Stimulated activated CD4-positive, alpha-beta T cell treated with anti-CD3 and anti-CD28 coated beads, Interleukin-1b, Interleukin-23, amount 100 ng/mL, for 48 hours (primary cell): Measurements from ENCODE around the gene CHAT.
"Not testable (repeated sequence)": the region's sequence is repeated elsewhere in the genome, so short reads cannot be mapped to it uniquely, and the experiment has no call there.

Experiments used
- DNase-seq: peaks from one replicate; pipeline ENCODE4 v3.0.0-alpha.2; 2020

CHAT gene

GRCh38 chr10:49654036-49654693 is 40.3 kb downstream of the CHAT start:
- DNase-seq: no peak

DNA sequence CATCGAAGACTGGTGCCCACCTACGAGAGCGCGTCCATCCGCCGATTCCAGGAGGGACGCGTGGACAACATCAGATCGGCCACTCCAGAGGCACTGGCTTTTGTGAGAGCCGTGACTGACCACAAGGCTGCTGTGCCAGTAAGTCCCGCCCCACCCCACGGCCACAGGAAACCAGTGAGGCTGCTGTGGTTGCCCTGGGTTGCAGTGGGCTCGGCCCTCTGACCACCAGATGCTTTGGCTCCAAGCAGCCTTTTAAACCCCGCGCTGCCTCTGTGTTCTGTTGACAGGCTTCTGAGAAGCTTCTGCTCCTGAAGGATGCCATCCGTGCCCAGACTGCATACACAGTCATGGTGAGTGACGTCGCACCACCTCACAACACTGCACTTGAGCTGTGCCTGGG is 41.3 kb downstream of the CHAT start:
- no peak for DNase-seq

GRCh38 chr10:49656845-49657493 is 43.1 kb downstream of the CHAT start:
- DNase-seq: no peak

DNA sequence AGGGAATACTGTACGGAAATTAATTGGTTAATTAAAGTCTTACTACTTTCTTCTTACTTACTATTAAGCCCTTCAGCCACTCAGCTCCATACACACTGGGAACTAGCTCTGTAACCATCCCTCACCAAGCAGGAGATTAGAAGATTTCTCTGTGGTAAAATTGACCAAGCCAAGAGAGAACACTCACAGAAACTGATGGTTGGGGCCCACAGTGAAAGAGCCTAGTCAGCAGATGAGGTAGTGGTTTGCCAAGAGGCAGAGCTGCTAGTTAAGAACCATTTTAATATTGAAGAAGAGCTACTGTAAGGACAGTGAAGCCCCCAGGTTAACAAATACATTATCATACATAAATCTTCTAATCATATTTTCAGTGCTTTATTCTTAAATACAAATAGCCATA is 43.8 kb downstream of the CHAT start:
- no peak for DNase-seq

DNA sequence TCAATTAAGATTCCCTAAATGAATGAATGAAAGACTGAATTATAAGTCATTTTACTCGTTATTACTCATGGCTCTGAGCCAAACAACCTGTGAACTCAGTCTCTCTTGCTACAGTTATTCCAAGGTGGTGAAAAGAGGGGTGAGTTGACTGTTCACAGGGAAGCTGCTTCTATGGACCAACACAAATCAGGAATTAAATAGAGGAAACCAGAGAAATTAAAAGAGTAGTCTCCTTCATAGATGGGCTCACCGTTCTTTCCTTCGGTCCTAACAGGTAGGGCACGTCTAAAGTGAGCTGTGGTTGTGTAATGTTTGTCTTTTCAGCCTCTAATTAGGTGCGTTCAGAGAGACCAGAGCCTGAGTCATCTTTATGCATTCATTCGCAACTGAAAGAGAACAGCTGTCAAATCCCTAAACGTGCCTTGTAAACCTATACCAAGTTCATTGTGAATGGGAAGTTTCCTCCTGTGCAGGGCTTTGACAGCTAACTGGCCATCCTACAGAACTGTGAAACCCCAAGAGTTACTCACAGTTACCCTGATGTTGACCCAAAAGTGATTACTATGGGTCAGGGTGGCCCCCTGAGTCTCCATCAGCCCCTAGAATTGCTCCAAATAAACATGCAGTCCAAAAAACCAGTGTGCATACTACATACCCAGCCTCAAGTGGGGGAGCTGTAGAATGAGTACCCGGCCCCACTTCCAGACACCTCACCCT is 47.5 kb downstream of the CHAT start:
- no peak for DNase-seq

- no peak for DNase-seq
Observed at GRCh38 chr10:49662169-49662830, 48.5 kb downstream of the CHAT start.

GRCh38 chr10:49663596-49663995 is 49.8 kb downstream of the CHAT start:
- no peak for DNase-seq

- no peak for DNase-seq
Observed at GRCh38 chr10:49664006-49664841, 50.4 kb downstream of the CHAT start.

DNA sequence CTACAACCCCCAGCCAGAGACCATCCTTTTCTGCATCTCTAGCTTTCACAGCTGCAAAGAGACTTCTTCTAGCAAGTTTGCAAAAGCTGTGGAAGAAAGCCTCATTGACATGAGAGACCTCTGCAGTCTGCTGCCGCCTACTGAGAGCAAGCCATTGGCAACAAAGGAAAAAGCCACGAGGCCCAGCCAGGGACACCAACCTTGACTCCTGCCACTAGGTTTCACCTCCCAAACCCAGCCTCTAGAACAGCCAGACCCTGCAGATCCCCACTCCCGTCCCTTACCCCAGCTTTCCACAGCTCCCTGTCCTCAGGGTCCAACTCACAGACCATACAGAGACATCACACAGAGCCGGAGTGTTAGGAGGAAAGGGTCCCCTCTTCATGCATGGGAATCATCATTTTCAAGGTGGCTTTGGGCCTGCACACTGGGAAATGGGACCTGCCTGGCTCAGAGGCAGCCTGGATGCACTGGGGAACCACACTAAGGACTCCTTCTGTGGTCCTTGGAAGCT is 51.1 kb downstream of the CHAT start:
- DNase-seq: no peak

DNA sequence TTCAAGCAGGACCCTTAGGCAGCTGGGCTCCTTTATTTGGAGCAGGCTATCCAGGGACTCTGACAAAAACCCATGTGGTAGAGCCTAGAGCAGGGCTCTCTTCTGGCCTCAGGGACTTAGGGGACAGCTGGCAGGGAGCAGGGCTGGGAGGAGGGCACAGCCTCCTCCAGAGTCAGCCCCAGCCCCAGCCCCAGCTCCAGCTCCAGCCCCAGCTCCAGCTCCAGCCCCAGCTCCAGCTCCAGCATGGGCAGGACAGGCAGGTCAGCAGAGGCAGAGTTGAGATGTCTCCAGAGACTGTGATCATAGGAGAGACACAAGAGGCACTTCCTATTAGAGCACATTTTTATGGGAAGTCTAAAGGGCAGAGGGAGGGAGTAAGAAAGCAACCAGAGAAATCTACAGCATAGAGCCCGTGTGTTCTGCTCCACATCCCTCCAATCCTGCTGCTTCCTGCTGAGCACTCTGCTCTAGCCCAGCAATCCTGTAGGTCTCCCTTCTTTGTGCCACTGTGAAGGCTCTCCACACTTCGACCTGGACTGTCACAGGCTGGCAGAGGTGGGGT is 52.3 kb downstream of the CHAT start:
- no peak for DNase-seq

DNA sequence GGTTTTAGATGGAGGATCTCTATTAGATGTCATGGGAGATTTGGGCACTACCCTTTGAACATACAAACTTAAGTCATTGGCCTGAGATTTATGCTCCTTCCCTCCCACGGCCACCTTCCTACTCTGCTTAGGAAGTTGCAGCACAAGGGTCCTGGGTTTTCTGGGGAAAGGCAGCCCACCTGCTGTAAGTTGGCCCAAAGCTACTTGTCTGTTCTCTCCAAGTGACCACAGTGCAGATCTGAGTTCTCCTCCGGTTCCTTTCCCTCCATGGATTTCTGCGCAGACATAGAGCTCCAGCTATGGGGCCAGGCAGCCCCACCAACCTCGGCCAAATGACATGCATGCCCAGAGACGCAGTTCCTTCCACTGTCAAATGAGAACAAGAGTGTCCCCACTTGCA is 52.8 kb downstream of the CHAT start:
- DNase-seq: no peak

DNA sequence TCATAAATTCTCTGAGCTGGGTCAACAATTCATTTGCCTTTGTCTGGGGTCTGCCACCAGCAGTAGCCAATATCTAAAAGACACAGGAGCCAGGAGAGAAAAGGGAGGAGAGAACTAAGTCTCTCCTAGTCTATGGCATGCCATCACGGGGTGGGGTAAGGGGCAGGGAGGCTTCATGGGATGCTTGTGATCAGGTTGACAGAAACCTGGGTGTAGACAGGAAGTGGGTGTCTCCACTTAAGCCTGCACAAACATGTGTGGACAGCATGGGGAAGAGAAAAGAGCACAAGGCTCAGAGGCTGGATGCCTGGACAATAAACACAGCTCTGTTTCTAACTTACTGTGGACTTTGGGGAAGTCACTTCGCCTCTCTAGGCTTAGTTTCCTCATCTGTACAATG is 54.2 kb downstream of the CHAT start:
- DNase-seq: no peak

DNA sequence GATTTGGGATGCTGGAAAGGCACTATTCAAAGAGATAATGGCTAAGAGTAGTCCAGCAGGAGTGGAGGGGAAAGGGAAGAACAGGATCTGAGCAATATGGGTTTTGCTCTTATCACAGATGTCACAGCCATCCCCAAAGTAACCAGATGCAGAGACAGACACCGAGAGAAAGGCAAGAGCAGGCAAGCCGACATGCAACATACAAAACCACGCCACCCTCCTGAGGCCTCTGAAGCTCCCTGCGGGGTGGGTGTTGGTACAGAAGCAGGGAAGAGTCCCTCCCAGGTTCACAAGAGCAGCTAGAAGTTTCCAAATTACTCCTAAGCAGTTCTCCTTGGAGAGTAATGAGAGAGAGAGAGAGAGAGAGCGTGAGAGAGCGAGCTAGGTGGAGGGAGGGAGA is 54.8 kb downstream of the CHAT start:
- no peak for DNase-seq

DNA sequence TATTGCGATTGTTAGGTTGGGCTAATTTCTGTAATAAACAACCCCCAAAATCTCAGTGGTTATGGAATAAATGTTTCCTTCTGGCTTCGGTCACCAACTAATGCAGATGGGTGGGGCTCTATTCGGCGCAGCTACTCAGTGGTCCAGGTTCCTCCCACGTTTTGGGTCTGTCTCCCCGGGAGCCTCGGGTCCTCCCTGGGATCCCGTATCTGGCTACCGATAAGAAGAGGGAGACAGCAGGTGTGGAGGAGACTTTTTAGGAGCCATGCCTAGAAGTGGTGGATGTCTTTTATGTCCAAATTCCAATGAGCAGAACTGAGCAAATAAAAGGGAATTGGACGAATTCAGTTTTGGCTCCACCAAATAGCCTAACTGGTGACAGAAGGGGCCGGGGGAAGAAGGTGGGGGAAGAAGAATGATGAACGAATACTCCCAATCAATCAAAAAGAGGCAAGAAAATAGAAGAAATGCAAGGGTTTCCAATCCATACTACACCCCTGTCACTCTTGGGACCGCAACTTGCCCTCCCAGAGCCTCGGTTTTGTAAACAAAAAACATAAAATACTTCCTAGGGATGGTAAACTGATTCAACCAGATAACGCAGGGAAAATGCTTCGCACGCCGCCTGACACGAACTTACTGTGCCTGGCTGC is 65.1 kb downstream of the CHAT start:
- DNase-seq: no peak

- DNase-seq: peak; percentile 32
Observed at GRCh38 chr10:49679480-49679893, 65.7 kb downstream of the CHAT start, which contains the start of gene C10orf53. C10orf53 (plus strand) TSS chr10:49679651; CDS start chr10:49679698, 47 bp downstream.

GRCh38 chr10:49682449-49682848 is 68.6 kb downstream of the CHAT start:
- not testable (repeated sequence) for DNase-seq

- no peak for DNase-seq
Observed at GRCh38 chr10:49682879-49683278, 69.0 kb downstream of the CHAT start.

GRCh38 chr10:49686651-49687050 is 72.8 kb downstream of the CHAT start:
- no peak for DNase-seq

- no peak for DNase-seq
Observed at GRCh38 chr10:49688261-49688846, 74.5 kb downstream of the CHAT start.

DNA sequence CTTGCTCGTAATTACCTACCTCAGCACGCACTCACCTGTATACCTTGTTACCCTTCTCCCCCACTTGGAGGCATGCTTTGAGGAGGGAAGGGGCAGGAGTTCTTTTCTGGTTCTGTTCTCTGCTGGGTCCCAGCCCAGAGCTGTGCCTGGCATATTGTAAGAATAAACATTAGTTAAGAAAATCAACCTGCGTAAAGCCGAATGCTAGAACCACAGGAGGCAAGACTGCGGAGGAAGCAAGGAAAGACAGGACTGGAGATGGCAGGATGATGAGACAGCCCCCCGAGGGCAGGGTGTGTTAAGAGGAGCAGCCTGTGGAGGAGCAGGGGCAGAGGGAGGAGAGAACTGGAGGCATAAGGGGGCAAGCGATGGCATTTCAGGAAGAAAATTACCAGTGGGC is 75.1 kb downstream of the CHAT start:
- no peak for DNase-seq

GRCh38 chr10:49689882-49690510 is 76.2 kb downstream of the CHAT start:
- DNase-seq: no peak
